ENCODE measurements around the gene PLEKHA7. TPM values are rescaled to one million over a fixed set of nuclear protein-coding genes. Genes with fewer than 3 reads are reported as not detected.
"Not testable (repeated sequence)": the region's sequence is repeated elsewhere in the genome, so short reads cannot be mapped to it uniquely, and the experiment has no call there.

The PLEKHA7 gene
- polyA plus RNA-seq, 4 donors = 28.1 to 69.3 (median 57.5) TPM

DNA sequence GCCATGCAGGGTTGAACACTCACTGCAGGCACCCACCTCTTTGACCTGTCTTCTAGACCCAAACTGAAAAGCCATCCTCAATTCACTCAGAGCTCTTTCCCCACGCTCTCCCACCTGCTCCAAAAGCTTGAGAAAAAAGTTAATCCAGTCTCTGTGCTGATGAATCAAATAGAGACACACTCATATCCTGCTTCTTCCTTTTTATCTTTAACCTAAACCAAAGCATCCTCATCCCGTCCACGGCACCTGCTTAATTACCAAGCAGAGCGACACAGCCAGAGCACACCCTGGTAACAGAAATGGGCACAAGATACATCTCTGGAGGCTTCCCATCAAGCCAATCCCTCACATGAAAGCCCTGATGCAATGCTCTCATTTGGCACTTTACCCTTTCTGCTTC, 102.6 kb downstream of the PLEKHA7 start:
- no peak for DNase-seq
- peaks cover 6 to 16% (median 14%) of the 10 kb centered on the region in 3 donors for H3K4me1 ChIP-seq (ENCODE audit: control insufficient read depth in 3 of 3, insufficient read depth in 2 of 3, low read depth in 1 of 3, low read length in 2 of 3)
- H3K27me3 ChIP-seq (ENCODE audit: control insufficient read depth in 3 of 3, insufficient read depth in 3 of 3, low read length in 3 of 3) = no peaks in the 10 kb centered on the region
- H3K27ac ChIP-seq (ENCODE audit: low read depth in 1 of 3, low read length in 2 of 3) = no peak overlapping the region
- no peak for FAIRE-seq
- H3K9me3 ChIP-seq (ENCODE audit: control insufficient read depth in 2 of 2, insufficient read depth in 1 of 2, low read depth in 1 of 2, low read length in 1 of 2) = no peaks in the 10 kb centered on the region
- WGBS, 3 donors = 79 to 88% (median 82%) methylated on average over 4 of the region's 4 CpGs
- peaks cover 0 to 24% (median 0%) of the 10 kb centered on the region in 3 donors for H3K36me3 ChIP-seq (ENCODE audit: control insufficient read depth in 3 of 3, insufficient read depth in 2 of 3, low read depth in 1 of 3, low read length in 3 of 3)
- no peak overlapping the region for H3K4me3 ChIP-seq (ENCODE audit: low read depth in 1 of 3, low read length in 3 of 3)

DNA sequence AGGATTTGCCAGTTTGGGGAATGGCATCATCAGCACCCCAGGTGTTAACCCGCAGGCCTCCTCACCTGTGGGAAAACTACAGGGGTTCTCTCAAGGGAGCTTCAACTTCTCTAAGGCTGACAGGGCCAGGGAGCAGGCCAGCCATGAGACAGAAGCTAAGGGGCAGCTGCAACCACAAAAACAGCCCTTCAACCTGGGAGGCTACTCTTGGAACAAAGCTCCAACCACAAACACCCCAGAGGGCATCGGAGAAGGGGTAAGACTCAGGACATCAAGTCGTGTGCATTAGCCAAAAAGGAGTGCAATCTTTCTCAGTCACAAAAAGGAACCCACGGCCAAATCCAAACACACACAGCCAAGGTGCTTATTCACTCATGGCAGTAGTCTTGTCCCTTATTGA, 103.0 kb downstream of the PLEKHA7 start:
- no peak for FAIRE-seq
- 76 to 81% (median 78%) methylated on average over 4 of the region's 4 CpGs for WGBS, 3 donors

DNA sequence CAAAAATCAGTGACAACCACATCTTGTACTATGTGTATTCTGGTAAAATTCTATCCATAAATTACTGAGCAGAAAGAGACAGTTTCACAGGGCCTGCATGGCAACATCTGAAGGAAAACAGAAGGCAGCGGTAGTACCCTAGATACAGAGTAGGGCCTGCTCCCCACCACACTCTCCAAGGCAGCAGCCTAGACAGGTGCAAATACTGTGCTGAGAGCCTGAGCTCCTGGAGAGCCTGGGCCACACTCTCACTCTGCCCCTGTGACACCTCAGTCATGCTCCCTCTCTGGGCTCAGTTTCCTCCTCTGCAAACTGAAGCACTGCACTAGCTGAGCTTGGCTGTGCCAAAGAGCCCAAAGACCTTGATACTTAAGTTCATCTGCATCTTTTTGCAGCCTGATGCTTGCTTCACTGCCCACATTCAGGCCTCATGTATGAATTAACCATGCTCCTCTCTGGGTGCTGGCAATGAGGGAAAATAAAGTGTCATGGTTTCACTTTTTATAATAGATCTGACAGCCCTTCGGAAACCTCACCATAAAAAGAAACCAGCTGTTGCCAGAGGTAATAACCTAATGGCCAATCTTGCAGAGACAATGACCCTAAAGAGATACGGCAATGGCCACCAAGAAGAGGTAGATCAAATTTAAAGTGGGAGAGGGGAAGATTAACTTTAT, 104.7 kb downstream of the PLEKHA7 start:
- peaks cover 0 to 20% (median 0%) of the 10 kb centered on the region in 3 donors for H3K36me3 ChIP-seq (ENCODE audit: control insufficient read depth in 3 of 3, insufficient read depth in 2 of 3, low read depth in 1 of 3, low read length in 3 of 3)
- H3K9me3 ChIP-seq (ENCODE audit: control insufficient read depth in 2 of 2, insufficient read depth in 1 of 2, low read depth in 1 of 2, low read length in 1 of 2) = no peaks in the 10 kb centered on the region
- no peaks in the 10 kb centered on the region for H3K27me3 ChIP-seq (ENCODE audit: control insufficient read depth in 3 of 3, insufficient read depth in 3 of 3, low read length in 3 of 3)
- H3K4me3 ChIP-seq (ENCODE audit: low read depth in 1 of 3, low read length in 3 of 3) = no peak overlapping the region
- FAIRE-seq = no peak
- peaks cover 8 to 23% (median 21%) of the 10 kb centered on the region in 3 donors for H3K4me1 ChIP-seq (ENCODE audit: control insufficient read depth in 3 of 3, insufficient read depth in 2 of 3, low read depth in 1 of 3, low read length in 2 of 3)
- 43 to 50% (median 45%) methylated on average over 3 of the region's 3 CpGs for WGBS, 3 donors
- DNase-seq = no peak
- H3K27ac ChIP-seq (ENCODE audit: low read depth in 1 of 3, low read length in 2 of 3) = peak overlapping the region in 2 of 3 donors; percentile 18 to 29

More for the DNA sequence above, 103.0 kb downstream of the PLEKHA7 start:
- H3K27ac ChIP-seq (ENCODE audit: low read depth in 1 of 3, low read length in 2 of 3) = no peak overlapping the region
- H3K9me3 ChIP-seq (ENCODE audit: control insufficient read depth in 2 of 2, insufficient read depth in 1 of 2, low read depth in 1 of 2, low read length in 1 of 2) = no peaks in the 10 kb centered on the region
- H3K4me1 ChIP-seq (ENCODE audit: control insufficient read depth in 3 of 3, insufficient read depth in 2 of 3, low read depth in 1 of 3, low read length in 2 of 3) = peaks cover 6 to 16% (median 14%) of the 10 kb centered on the region in 3 donors
- DNase-seq = no peak
- H3K4me3 ChIP-seq (ENCODE audit: low read depth in 1 of 3, low read length in 3 of 3) = no peak overlapping the region
- peaks cover 0 to 23% (median 0%) of the 10 kb centered on the region in 3 donors for H3K36me3 ChIP-seq (ENCODE audit: control insufficient read depth in 3 of 3, insufficient read depth in 2 of 3, low read depth in 1 of 3, low read length in 3 of 3)
- H3K27me3 ChIP-seq (ENCODE audit: control insufficient read depth in 3 of 3, insufficient read depth in 3 of 3, low read length in 3 of 3) = no peaks in the 10 kb centered on the region

DNA sequence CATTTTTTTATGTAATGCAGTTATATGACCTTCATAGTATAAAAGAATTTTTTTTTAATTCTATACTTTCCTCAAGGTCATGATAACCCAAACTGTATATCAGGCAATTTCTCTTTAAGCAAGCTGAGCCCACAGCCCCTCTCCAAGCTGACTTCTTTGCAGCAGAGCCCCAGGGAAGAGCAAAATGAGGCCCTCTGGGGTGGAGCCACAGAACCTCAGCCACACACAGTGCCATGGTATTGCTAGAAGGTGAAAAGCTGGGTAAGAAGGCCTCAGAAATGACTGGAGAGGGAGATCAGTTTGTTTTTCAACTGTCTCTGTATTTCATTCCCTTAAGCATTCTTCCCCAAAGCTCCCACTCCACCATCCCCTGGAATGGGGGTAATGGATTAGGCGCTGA, 108.8 kb downstream of the PLEKHA7 start:
- DNase-seq (no peak), FAIRE-seq (no peak)
- WGBS, 3 donors = 85 to 93% (median 93%) methylated on average over 1 of the region's 1 CpG
- no peaks in the 10 kb centered on the region for H3K27me3 ChIP-seq (ENCODE audit: control insufficient read depth in 3 of 3, insufficient read depth in 3 of 3, low read length in 3 of 3)
- H3K4me3 ChIP-seq (ENCODE audit: low read depth in 1 of 3, low read length in 3 of 3) = no peak overlapping the region
- H3K4me1 ChIP-seq (ENCODE audit: control insufficient read depth in 3 of 3, insufficient read depth in 2 of 3, low read depth in 1 of 3, low read length in 2 of 3) = peaks cover 16 to 41% (median 30%) of the 10 kb centered on the region in 3 donors
- peaks cover 0 to 4% (median 0%) of the 10 kb centered on the region in 3 donors for H3K36me3 ChIP-seq (ENCODE audit: control insufficient read depth in 3 of 3, insufficient read depth in 2 of 3, low read depth in 1 of 3, low read length in 3 of 3)
- no peaks in the 10 kb centered on the region for H3K9me3 ChIP-seq (ENCODE audit: control insufficient read depth in 2 of 2, insufficient read depth in 1 of 2, low read depth in 1 of 2, low read length in 1 of 2)
- peak overlapping the region in 2 of 3 donors; percentile 46 to 70 for H3K27ac ChIP-seq (ENCODE audit: low read depth in 1 of 3, low read length in 2 of 3)

DNA sequence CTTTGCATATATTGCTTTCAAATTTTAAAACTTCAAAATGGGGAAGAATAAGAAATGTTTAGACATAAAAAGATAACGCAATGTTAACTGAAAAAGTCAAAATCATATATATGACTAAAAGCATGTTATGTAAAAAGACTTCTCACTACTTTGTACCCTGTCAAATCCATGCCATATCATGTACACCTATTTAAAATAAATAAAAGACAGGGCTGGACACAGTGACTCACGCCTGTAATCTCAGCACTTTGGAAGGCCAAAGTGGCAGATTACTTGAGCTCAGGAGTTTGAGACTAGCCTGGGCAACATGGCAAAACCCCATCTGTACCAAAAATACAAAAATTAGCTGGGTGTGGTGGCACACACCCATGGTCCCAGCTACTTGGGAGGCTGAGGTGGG, 109.5 kb downstream of the PLEKHA7 start:
- not testable (repeated sequence) for H3K4me3 ChIP-seq (ENCODE audit: low read depth in 1 of 3, low read length in 3 of 3); FAIRE-seq; H3K27me3 ChIP-seq (ENCODE audit: control insufficient read depth in 3 of 3, insufficient read depth in 3 of 3, low read length in 3 of 3); H3K36me3 ChIP-seq (ENCODE audit: control insufficient read depth in 3 of 3, insufficient read depth in 2 of 3, low read depth in 1 of 3, low read length in 3 of 3); H3K9me3 ChIP-seq (ENCODE audit: control insufficient read depth in 2 of 2, insufficient read depth in 1 of 2, low read depth in 1 of 2, low read length in 1 of 2)
- peak overlapping the region in 2 of 3 donors; percentile 24 to 46 for H3K27ac ChIP-seq (ENCODE audit: low read depth in 1 of 3, low read length in 2 of 3)
- peaks cover 14 to 47% (median 26%) of the 10 kb centered on the region in 3 donors for H3K4me1 ChIP-seq (ENCODE audit: control insufficient read depth in 3 of 3, insufficient read depth in 2 of 3, low read depth in 1 of 3, low read length in 2 of 3)
- peak in 1 of 2 donors; percentile 69 for DNase-seq
- 57 to 84% (median 71%) methylated on average over 2 of the region's 2 CpGs for WGBS, 3 donors

DNA sequence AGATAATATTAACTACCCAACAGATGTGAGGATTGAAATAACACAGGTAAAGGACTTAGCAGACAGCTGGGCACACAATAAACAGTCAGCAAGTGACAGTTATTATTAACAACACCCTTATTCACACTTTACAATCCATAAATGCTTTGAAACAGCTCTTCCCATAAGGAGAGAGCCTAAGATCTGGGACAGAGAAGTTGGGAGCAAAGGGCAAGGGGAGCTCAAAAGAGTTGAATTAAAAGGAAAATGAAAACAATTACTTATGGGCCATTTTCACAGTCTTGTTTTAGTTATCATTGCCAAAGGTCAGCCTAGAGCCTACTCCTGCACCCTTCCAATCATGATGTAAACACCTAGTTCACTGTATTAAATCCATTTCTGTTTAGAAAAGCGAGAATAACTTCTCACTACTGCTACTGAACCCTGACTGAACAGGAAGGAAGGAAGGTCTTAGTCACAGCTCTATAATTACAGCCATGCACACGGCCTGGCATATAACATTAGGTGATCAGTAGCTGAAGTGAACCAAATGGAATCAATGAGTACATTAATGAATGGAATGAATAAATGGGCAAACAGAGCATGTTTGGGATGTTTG, 111.3 kb downstream of the PLEKHA7 start:
- Histone ChIP-seq H3K27ac (ENCODE audit: low read depth in 1 of 3, low read length in 2 of 3) (peak overlapping the region; percentile 74 to 83 (median 83)), H3K4me1 (ENCODE audit: control insufficient read depth in 3 of 3, insufficient read depth in 2 of 3, low read depth in 1 of 3, low read length in 2 of 3) (peaks cover 12 to 61% (median 21%) of the 10 kb centered on the region in 3 donors), H3K36me3 (ENCODE audit: control insufficient read depth in 3 of 3, insufficient read depth in 2 of 3, low read depth in 1 of 3, low read length in 3 of 3) (no peaks in the 10 kb centered on the region), H3K27me3 (ENCODE audit: control insufficient read depth in 3 of 3, insufficient read depth in 3 of 3, low read length in 3 of 3) (no peaks in the 10 kb centered on the region), H3K4me3 (ENCODE audit: low read depth in 1 of 3, low read length in 3 of 3) (no peak overlapping the region), H3K9me3 (ENCODE audit: control insufficient read depth in 2 of 2, insufficient read depth in 1 of 2, low read depth in 1 of 2, low read length in 1 of 2) (no peaks in the 10 kb centered on the region)
- DNase-seq = peak; percentile 64 to 81
- FAIRE-seq = no peak
- WGBS, 3 donors = 5 to 23% (median 8%) methylated on average over 2 of the region's 2 CpGs

DNA sequence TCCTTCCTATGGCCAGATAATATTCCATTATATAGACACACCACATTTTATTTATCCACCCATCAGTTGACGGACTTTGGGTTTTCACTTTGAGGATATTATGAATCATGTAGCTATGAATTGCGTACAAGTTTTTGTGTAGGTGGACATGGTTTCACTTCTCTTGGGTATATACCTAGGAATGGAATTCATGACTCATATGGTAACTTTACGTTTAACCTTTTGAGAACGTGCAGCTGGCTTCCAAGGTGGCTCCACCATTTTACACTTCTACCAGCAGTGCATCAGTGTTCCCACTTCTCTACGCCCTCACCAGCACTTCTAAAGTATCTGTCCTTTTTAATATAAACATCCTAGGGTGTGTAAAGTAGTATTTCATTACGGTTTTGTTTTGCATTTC, 112.0 kb downstream of the PLEKHA7 start:
- H3K4me3 ChIP-seq (ENCODE audit: low read depth in 1 of 3, low read length in 3 of 3) = no peak overlapping the region
- H3K9me3 ChIP-seq (ENCODE audit: control insufficient read depth in 2 of 2, insufficient read depth in 1 of 2, low read depth in 1 of 2, low read length in 1 of 2) = no peaks in the 10 kb centered on the region
- 18 to 43% (median 20%) methylated on average over 6 of the region's 6 CpGs for WGBS, 3 donors
- peaks cover 17 to 68% (median 24%) of the 10 kb centered on the region in 3 donors for H3K4me1 ChIP-seq (ENCODE audit: control insufficient read depth in 3 of 3, insufficient read depth in 2 of 3, low read depth in 1 of 3, low read length in 2 of 3)
- H3K27me3 ChIP-seq (ENCODE audit: control insufficient read depth in 3 of 3, insufficient read depth in 3 of 3, low read length in 3 of 3) = no peaks in the 10 kb centered on the region
- DNase-seq (peak; percentile 44 to 89), FAIRE-seq (no peak)
- peaks cover 0 to 4% (median 0%) of the 10 kb centered on the region in 3 donors for H3K36me3 ChIP-seq (ENCODE audit: control insufficient read depth in 3 of 3, insufficient read depth in 2 of 3, low read depth in 1 of 3, low read length in 3 of 3)
- H3K27ac ChIP-seq (ENCODE audit: low read depth in 1 of 3, low read length in 2 of 3) = peak overlapping the region; percentile 71 to 83 (median 74)

DNA sequence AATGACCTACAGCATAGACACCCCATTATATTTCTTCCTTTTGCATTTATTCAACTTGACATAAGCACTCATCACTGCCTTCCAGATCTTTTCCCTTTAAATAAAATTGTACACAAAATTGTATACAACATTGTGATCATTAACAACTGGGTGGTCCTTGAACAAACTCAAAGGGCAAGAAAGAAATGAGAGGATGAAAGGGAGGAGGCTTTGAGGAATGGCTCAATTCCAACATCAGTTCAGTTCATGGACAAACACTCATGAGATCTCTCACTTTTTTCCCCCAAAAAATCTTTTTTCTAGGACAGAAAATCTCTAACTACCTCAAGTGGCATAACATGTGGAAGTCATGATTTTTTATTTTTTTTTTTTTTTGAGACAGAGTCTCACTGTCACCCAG, 113.7 kb downstream of the PLEKHA7 start:
- Histone ChIP-seq H3K27me3 (ENCODE audit: control insufficient read depth in 3 of 3, insufficient read depth in 3 of 3, low read length in 3 of 3) (no peaks in the 10 kb centered on the region), H3K9me3 (ENCODE audit: control insufficient read depth in 2 of 2, insufficient read depth in 1 of 2, low read depth in 1 of 2, low read length in 1 of 2) (no peaks in the 10 kb centered on the region), H3K27ac (ENCODE audit: low read depth in 1 of 3, low read length in 2 of 3) (peak overlapping the region in 2 of 3 donors; percentile 62 to 66), H3K4me1 (ENCODE audit: control insufficient read depth in 3 of 3, insufficient read depth in 2 of 3, low read depth in 1 of 3, low read length in 2 of 3) (peaks cover 19 to 69% (median 19%) of the 10 kb centered on the region in 3 donors), H3K4me3 (ENCODE audit: low read depth in 1 of 3, low read length in 3 of 3) (no peak overlapping the region), H3K36me3 (ENCODE audit: control insufficient read depth in 3 of 3, insufficient read depth in 2 of 3, low read depth in 1 of 3, low read length in 3 of 3) (peaks cover 0 to 4% (median 0%) of the 10 kb centered on the region in 3 donors)
- FAIRE-seq (no peak), DNase-seq (no peak)
